Esophagus squamous epithelium (tissue), 5 donors: ENCODE measurements around the gene PRPS1. TPM values are rescaled to one million over a fixed set of nuclear protein-coding genes. Genes with fewer than 3 reads are reported as not detected.

Experiments
- DNase-seq: peaks from one replicate; lab custom pipeline; 2025; lab: John Stamatoyannopoulos, UW
- H3K27ac ChIP-seq, 4 donors: fragments of 200-600 bp; sonication (generic); one replicate each; pipeline ENCODE4 v1.5.1; 2016 to 2019; ENCODE audit warnings: mild to moderate bottlenecking in 1 of 4
- H3K27me3 ChIP-seq, 4 donors: fragments of 200-600 bp; sonication (generic); 1 replicate in 3 of 4; 2 replicates in 1 of 4; pipeline versions ENCODE4 v1.5.1 to v1.6.0; 2017 to 2021; ENCODE audit warnings: antibody characterized with exemption in 1 of 4
- H3K36me3 ChIP-seq, 3 donors: fragments of 200-600 bp; sonication (generic); one replicate each; pipeline ENCODE4 v1.5.1; 2016 to 2019
- H3K4me1 ChIP-seq, 3 donors: fragments of 200-600 bp; sonication (generic); one replicate each; pipeline ENCODE4 v1.5.1; 2017 to 2019
- H3K4me3 ChIP-seq, 4 donors: fragments of 200-600 bp; sonication (generic); 1 replicate in 3 of 4; 2 replicates in 1 of 4; pipeline ENCODE4 v1.5.1; 2016 to 2019; ENCODE audit warnings: mild to moderate bottlenecking in 2 of 4, moderate library complexity in 1 of 4
- H3K9me3 ChIP-seq, 3 donors: fragments of 200-600 bp; sonication (generic); one replicate each; pipeline ENCODE4 v1.5.1; 2016 to 2019
- CTCF ChIP-seq, 6 experiments: fragments of 450-650 bp in 4 of 6; fragments of 200-600 bp in 2 of 6; sonication (generic) in 2 of 6; IDR thresholded peaks; one replicate each; pipeline ENCODE4 v1.5.1; 2016 to 2019; ENCODE audit warnings: antibody characterized with exemption in 6 of 6, mild to moderate bottlenecking in 4 of 6, moderate library complexity in 4 of 6
- POLR2A ChIP-seq, 4 donors: fragments of 450-650 bp; IDR thresholded peaks; one replicate each; pipeline ENCODE4 v1.6.1; 2017; ENCODE audit warnings: antibody characterized with exemption in 4 of 4, mild to moderate bottlenecking in 4 of 4, moderate library complexity in 3 of 4
- WGBS, 2 donors: methylation state at CpG; one replicate each; pipeline ENCODE4 v1.1.5; 2018; 5-methylcytosine and 5-hydroxymethylcytosine counted together
- intact Hi-C: fragments of 100-400 bp; cut with DNase I; formaldehyde crosslinking; loops from one replicate; pipeline ENCODE4 v1.15.0; 2022
- total RNA-seq, 4 donors: library from RNA; depleted of rRNA; stranded (reverse); fragments of >200 nt; gene quantifications; one replicate each; pipeline ENCODE4 v1.1.0, GENCODE V29; 2016
- donor health status: DM: yes; HTN: yes; CAD: no.

Gene PRPS1
- total RNA-seq, 4 donors from 2014 or later: 9.1 to 18.1 (median 16.5) TPM

GRCh38 chrX:107675823-107676555 lies 47.7 kb downstream of the PRPS1 start:
- TF ChIP-seq CTCF (IDR thresholded peaks at IDR 0.05): no peak
- peak in 1 of 4 donors; percentile 34 for TF ChIP-seq POLR2A (IDR thresholded peaks at IDR 0.05)
- H3K27me3 ChIP-seq: no peaks in the 10 kb centered on the region
- H3K36me3 ChIP-seq: no peaks in the 10 kb centered on the region
- H3K4me1 ChIP-seq: peaks cover 0 to 76% (median 29%) of the 10 kb centered on the region in 3 donors
- intact Hi-C loops: loop anchor here (5.0 kb wide), 1 partner anchor 36 kb away; no protein-coding TSS in a partner anchor
- no peak for DNase-seq
- no peaks in the 10 kb centered on the region for H3K9me3 ChIP-seq
- 0 to 35% methylated on average over 3 to 9 of the region's 9 CpGs for WGBS, 2 donors
- peak overlapping the region; percentile 91 to 98 (median 92) for H3K27ac ChIP-seq
- peak overlapping the region; percentile 41 to 70 (median 56) for H3K4me3 ChIP-seq

GRCh38 chrX:107676559-107677378 lies 48.5 kb downstream of the PRPS1 start:
- Histone ChIP-seq H3K4me1 (peaks cover 0 to 77% (median 29%) of the 10 kb centered on the region in 3 donors), H3K27me3 (no peaks in the 10 kb centered on the region), H3K36me3 (no peaks in the 10 kb centered on the region), H3K27ac (peak overlapping the region; percentile 91 to 98 (median 92)), H3K4me3 (peak overlapping the region; percentile 41 to 70 (median 56)), H3K9me3 (no peaks in the 10 kb centered on the region)
- DNase-seq: peak; percentile 20
- intact Hi-C loops: loop anchor here (5.0 kb wide), 1 partner anchor 36 kb away; no protein-coding TSS in a partner anchor
- 3 to 31% methylated on average over 8 to 14 of the region's 30 CpGs for WGBS, 2 donors
- TF ChIP-seq POLR2A (IDR thresholded peaks at IDR 0.05) (peak in 2 of 4 donors; percentile 73 to 81), CTCF (IDR thresholded peaks at IDR 0.05) (no peak)

GRCh38 chrX:107677501-107677901 lies 49.2 kb downstream of the PRPS1 start:
- intact Hi-C loops: loop anchor here (5.0 kb wide), 1 partner anchor 35 kb away; no protein-coding TSS in a partner anchor
- no peaks in the 10 kb centered on the region for H3K9me3 ChIP-seq
- peak overlapping the region; percentile 91 to 98 (median 92) for H3K27ac ChIP-seq
- peak overlapping the region in 3 of 4 donors; percentile 55 to 70 (median 57) for H3K4me3 ChIP-seq
- H3K36me3 ChIP-seq: no peaks in the 10 kb centered on the region
- TF ChIP-seq CTCF (IDR thresholded peaks at IDR 0.05) (no peak), POLR2A (IDR thresholded peaks at IDR 0.05) (no peak)
- DNase-seq: no peak
- H3K4me1 ChIP-seq: peaks cover 0 to 85% (median 30%) of the 10 kb centered on the region in 3 donors
- H3K27me3 ChIP-seq: no peaks in the 10 kb centered on the region
- WGBS, 2 donors: 25 to 30% methylated on average over 1 to 3 of the region's 10 CpGs

- intact Hi-C loops: loop anchor here (5.0 kb wide), 1 partner anchor 34 kb away; no protein-coding TSS in a partner anchor
- no peaks in the 10 kb centered on the region for H3K9me3 ChIP-seq
- H3K4me3 ChIP-seq: peak overlapping the region in 1 of 4 donors; percentile 70
- peaks cover 0 to 85% (median 34%) of the 10 kb centered on the region in 3 donors for H3K4me1 ChIP-seq
- no peak for DNase-seq
- 59 to 85% methylated on average over 3 of the region's 4 CpGs for WGBS, 2 donors
- H3K36me3 ChIP-seq: no peaks in the 10 kb centered on the region
- no peak for TF ChIP-seq CTCF (IDR thresholded peaks at IDR 0.05)
- TF ChIP-seq POLR2A (IDR thresholded peaks at IDR 0.05): no peak
- H3K27me3 ChIP-seq: no peaks in the 10 kb centered on the region
- peak overlapping the region; percentile 91 to 98 (median 92) for H3K27ac ChIP-seq
Measured at GRCh38 chrX:107677909-107678308, 49.6 kb downstream of the PRPS1 start.
